D721Med (cell line): Measurements from ENCODE around the gene MT1H.

Experiments used
- DNase-seq: peaks from one replicate; pipeline ENCODE4 v3.0.0; 2011; ENCODE audit warnings: low spot score; ENCODE audit not compliant: insufficient read length
- FAIRE-seq: peaks from 2 replicates; lab custom pipeline; 2011; peaks lifted over from hg19 to GRCh38; lab: Jason Lieb, UNC
- CTCF ChIP-seq: IDR thresholded peaks from 2 replicates; pipeline ENCODE4 v1.5.1; 2012; ENCODE audit warnings: mild to moderate bottlenecking, control low read depth; ENCODE audit not compliant: insufficient read depth; ENCODE audit errors: missing control alignments

The MT1H gene

GRCh38 chr16:56691885-56692284 is 22.3 kb downstream of the MT1H start:
- TF ChIP-seq CTCF: no peak
- FAIRE-seq: no peak
- no peak for DNase-seq

- no peak for FAIRE-seq
- TF ChIP-seq CTCF: no peak
These were observed 25.6 kb downstream of the MT1H start for GRCh38 chr16:56695246-56695645.

GRCh38 chr16:56697456-56698155 is 28.0 kb downstream of the MT1H start:
- FAIRE-seq (no peak), DNase-seq (no peak)
- TF ChIP-seq CTCF: no peak

More at GRCh38 chr16:56695246-56695645, 25.6 kb downstream of the MT1H start:
- DNase-seq: no peak

- TF ChIP-seq CTCF: no peak
- no peak for FAIRE-seq
- DNase-seq: no peak
These were observed 30.6 kb downstream of the MT1H start for GRCh38 chr16:56700195-56700594.

- no peak for FAIRE-seq
- TF ChIP-seq CTCF: no peak
These were observed 31.0 kb downstream of the MT1H start for GRCh38 chr16:56700631-56701030.

GRCh38 chr16:56701534-56701933 is 31.9 kb downstream of the MT1H start:
- FAIRE-seq (no peak), DNase-seq (no peak)
- TF ChIP-seq CTCF: no peak

More at GRCh38 chr16:56700631-56701030, 31.0 kb downstream of the MT1H start:
- no peak for DNase-seq

- FAIRE-seq: no peak
- no peak for DNase-seq
- TF ChIP-seq CTCF: no peak
These were observed 33.2 kb downstream of the MT1H start for GRCh38 chr16:56702836-56703235.
